IMR-90 (cell line): ENCODE results near the gene CCNDBP1. TPM values are rescaled to one million over a fixed set of nuclear protein-coding genes. Genes with fewer than 3 reads are reported as not detected.

ENCODE experiments used
- ATAC-seq: fragments of 200-7000 bp; cut with Tn5 transposase; 2 replicates; pipeline ENCODE4 v1.9.1; 2020; ENCODE audit warnings: low read depth, mild to moderate bottlenecking, moderate library complexity
- BruUV-seq: library from RNA; stranded (reverse); fragments of 400-500 nt; replicated peaks from 2 replicates; lab custom pipeline; 2021; lab: Mats Ljungman, UMichigan
- CTCF ChIA-PET: fragments of 300-600 bp; formaldehyde crosslinking; extraction: SDS; loops from one replicate; lab custom pipeline; 2021; ENCODE audit warnings: antibody characterized with exemption; lab: Yijun Ruan, JAX
- POLR2A ChIA-PET: fragments of 300-600 bp; sonication (Branson Sonifier 250); formaldehyde crosslinking; loops from one replicate; lab custom pipeline; 2022; ENCODE audit warnings: antibody characterized with exemption; ENCODE audit not compliant: unreplicated experiment; lab: Charles Lee
- DNase-seq: peaks from one replicate; pipeline ENCODE4 v3.0.0; 2013
- H2AFZ ChIP-seq: replicated peaks from 2 replicates; pipeline ENCODE3; 2013; ENCODE audit warnings: low read length, mild to moderate bottlenecking; ENCODE audit not compliant: poor library complexity
- H2AK5ac ChIP-seq: 2 replicates; pipeline ENCODE4 v1.6.1; 2013; ENCODE audit warnings: low read depth, low read length, inconsistent platforms
- H2AK9ac ChIP-seq: replicated peaks from 2 replicates; pipeline ENCODE3; 2013; ENCODE audit warnings: mild to moderate bottlenecking, low read depth, low read length, moderate library complexity; ENCODE audit not compliant: poor library complexity
- H2BK120ac ChIP-seq: 2 replicates; pipeline ENCODE4 v1.6.1; 2013; ENCODE audit warnings: low read depth, low read length, inconsistent platforms
- H2BK15ac ChIP-seq: 3 replicates; pipeline ENCODE4 v1.6.1; 2013; ENCODE audit warnings: low read depth, low read length, inconsistent platforms
- H2BK20ac ChIP-seq: 2 replicates; pipeline ENCODE4 v1.6.1; 2013; ENCODE audit warnings: low read depth, mild to moderate bottlenecking, inconsistent platforms, low read length, moderate library complexity
- H2BK5ac ChIP-seq: 2 replicates; pipeline ENCODE4 v1.6.1; 2013; ENCODE audit warnings: mild to moderate bottlenecking, low read depth, low read length, inconsistent platforms; ENCODE audit not compliant: poor library complexity, severe bottlenecking
- H3K14ac ChIP-seq: replicated peaks from 2 replicates; pipeline ENCODE4 v1.6.1; 2013; ENCODE audit warnings: low read depth, low read length, inconsistent platforms
- H3K18ac ChIP-seq: 2 replicates; pipeline ENCODE4 v1.6.1; 2013; ENCODE audit warnings: low read depth, low read length, control low read depth
- H3K23ac ChIP-seq: 2 replicates; pipeline ENCODE4 v1.6.1; 2013; ENCODE audit warnings: low read depth, low read length, inconsistent platforms
- H3K27ac ChIP-seq: 2 replicates; pipeline ENCODE4 v1.5.1; 2013; ENCODE audit warnings: mild to moderate bottlenecking, control low read depth, low read length; ENCODE audit not compliant: insufficient read depth
- H3K27me3 ChIP-seq: 2 replicates; pipeline ENCODE4 v1.6.1; 2013; ENCODE audit warnings: low read length; ENCODE audit not compliant: control insufficient read depth, insufficient read depth
- H3K36me3 ChIP-seq: 2 replicates; pipeline ENCODE4 v1.6.1; 2013; ENCODE audit warnings: low read length, mixed read lengths; ENCODE audit not compliant: control insufficient read depth, insufficient read depth
- H3K4ac ChIP-seq: 2 replicates; pipeline ENCODE4 v1.6.1; 2013; ENCODE audit warnings: low read depth, low read length, inconsistent platforms
- H3K4me1 ChIP-seq: 2 replicates; pipeline ENCODE4 v1.6.1; 2013; ENCODE audit warnings: low read length, mixed read lengths; ENCODE audit not compliant: control insufficient read depth, insufficient read depth
- H3K4me2 ChIP-seq: 2 replicates; pipeline ENCODE4 v1.6.1; 2013; ENCODE audit warnings: low read depth, mild to moderate bottlenecking, control low read depth, low read length, moderate library complexity
- H3K4me3 ChIP-seq: 2 replicates; pipeline ENCODE4 v1.5.1; 2013; ENCODE audit warnings: low read depth, mild to moderate bottlenecking, control low read depth, low read length, moderate library complexity; ENCODE audit not compliant: insufficient read depth
- H3K56ac ChIP-seq: 2 replicates; pipeline ENCODE4 v1.6.1; 2013; ENCODE audit warnings: low read length, inconsistent platforms; ENCODE audit not compliant: insufficient read depth; ENCODE audit errors: extremely low read depth
- H3K79me1 ChIP-seq, 2 experiments: 2 replicates each; pipeline ENCODE4 v1.6.1; 2013; ENCODE audit warnings: low read length in 2 of 2, inconsistent platforms in 1 of 2, low read depth in 1 of 2
- H3K9ac ChIP-seq: 2 replicates; pipeline ENCODE4 v1.6.1; 2013; ENCODE audit warnings: low read depth, low read length, control low read depth
- H3K9me1 ChIP-seq: 2 replicates; pipeline ENCODE4 v1.6.1; 2013; ENCODE audit warnings: low read length, inconsistent platforms; ENCODE audit not compliant: insufficient read depth
- H3K9me3 ChIP-seq: 2 replicates; pipeline ENCODE4 v1.6.1; 2013; ENCODE audit warnings: low read length; ENCODE audit not compliant: control insufficient read depth, insufficient read depth
- H4K20me1 ChIP-seq: 2 replicates; pipeline ENCODE4 v1.6.1; 2013; ENCODE audit warnings: low read length, inconsistent platforms; ENCODE audit not compliant: insufficient read depth
- H4K5ac ChIP-seq: 2 replicates; pipeline ENCODE4 v1.6.1; 2013; ENCODE audit warnings: mild to moderate bottlenecking, low read depth, low read length, control low read depth
- H4K8ac ChIP-seq, 2 experiments: 2 replicates each; pipeline ENCODE4 v1.6.1; 2013; ENCODE audit warnings: low read depth in 2 of 2, low read length in 2 of 2, control low read depth in 1 of 2, inconsistent platforms in 1 of 2
- H4K91ac ChIP-seq: 2 replicates; pipeline ENCODE4 v1.6.1; 2013; ENCODE audit warnings: low read depth, low read length, inconsistent platforms; ENCODE audit not compliant: insufficient read depth
- BHLHE40 ChIP-seq: fragments of 150-350 bp; IDR thresholded peaks from 2 replicates; pipeline ENCODE4 v1.6.1; 2016; ENCODE audit warnings: mild to moderate bottlenecking, low read depth, low read length
- CEBPB ChIP-seq: IDR thresholded peaks from 2 replicates; pipeline ENCODE4 v1.6.1; 2012; ENCODE audit warnings: low read depth, low read length, improper control_type of control experiment
- CHD1 ChIP-seq: IDR thresholded peaks from 2 replicates; pipeline ENCODE4 v1.6.1; 2012; ENCODE audit warnings: low read depth, low read length, improper control_type of control experiment
- CTCF ChIP-seq: conservative IDR thresholded peaks from 2 replicates; pipeline ENCODE4 v1.5.1; 2012; ENCODE audit warnings: mild to moderate bottlenecking, low read depth, low read length, improper control_type of control experiment
- MAZ ChIP-seq: IDR thresholded peaks from 2 replicates; pipeline ENCODE4 v1.6.1; 2012; ENCODE audit warnings: low read depth, mild to moderate bottlenecking, low read length, improper control_type of control experiment, moderate library complexity, borderline replicate concordance
- MXI1 ChIP-seq: IDR thresholded peaks from 2 replicates; pipeline ENCODE4 v1.6.1; 2012; ENCODE audit warnings: low read depth, mild to moderate bottlenecking, low read length, moderate library complexity, borderline replicate concordance
- RAD21 ChIP-seq: IDR thresholded peaks from 2 replicates; pipeline ENCODE4 v1.6.1; 2012; ENCODE audit warnings: low read length, improper control_type of control experiment
- RCOR1 ChIP-seq: IDR thresholded peaks from 2 replicates; pipeline ENCODE4 v1.6.1; 2012; ENCODE audit warnings: mild to moderate bottlenecking, low read length, improper control_type of control experiment; ENCODE audit not compliant: insufficient replicate concordance
- RFX5 ChIP-seq: IDR thresholded peaks from 2 replicates; pipeline ENCODE4 v1.8.0; 2012; ENCODE audit warnings: low read depth, mild to moderate bottlenecking, low read length, moderate library complexity
- WGBS, 2 experiments: methylation state at CpG; one replicate each; pipeline versions ENCODE4 v1.1.5 to v1.1.7; 2013; ENCODE audit warnings: missing lambda C conversion rate in 2 of 2; ENCODE audit not compliant: insufficient read length in 1 of 2; ENCODE audit errors: extremely low coverage in 2 of 2; 5-methylcytosine and 5-hydroxymethylcytosine counted together
- dilution Hi-C: fragments of 300-500 bp; cut with HindIII; formaldehyde crosslinking; loops from one replicate; pipeline ENCODE4 v1.14.3; 2018; ENCODE audit warnings: low sequenced_read_pairs; ENCODE audit not compliant: unreplicated experiment
- in situ Hi-C: fragments of 300-500 bp; cut with MboI; formaldehyde crosslinking; loops from 3 replicates; pipeline ENCODE4 v1.14.3; 2019; ENCODE audit warnings: low sequenced_read_pairs, inconsistent platforms, mixed read lengths
- intact Hi-C: fragments of 100-400 bp; cut with micrococcal nuclease; formaldehyde crosslinking; loops from 2 replicates; pipeline ENCODE4 v1.10.0; 2022
- polyA plus RNA-seq, 3 experiments: library from polyadenylated mRNA; depleted of rRNA; stranded (reverse); fragments of >200 nt; gene quantifications; 2 replicates each; pipeline ENCODE4 v1.2.3, GENCODE V29; 2012; ENCODE audit warnings: low replicate concordance in 1 of 3
- total RNA-seq: library from RNA; depleted of rRNA; stranded (reverse); fragments of >200 nt; gene quantifications from 2 replicates; pipeline ENCODE4 v1.2.3, GENCODE V29; 2012

CCNDBP1 gene
- total and polyA plus RNA-seq, 2 of the 4 experiments (the other 2 are of a cell fraction), result 34.9 to 40.3 TPM

- Histone ChIP-seq H3K9me3 (no peaks in the 10 kb centered on the region), H3K27me3 (no peaks in the 10 kb centered on the region), H3K79me1 (peaks cover 0 to 5% of the 10 kb centered on the region in 2 experiments; a peak in 3 of 4 replicates), H2BK15ac (0 out of 3 replicates have a peak overlapping the region, but pooled peaks have one; percentile 13), H3K4me2 (no peak overlapping the region), H4K8ac (no peak overlapping the region), H2AK5ac (no peak overlapping the region), H2AK9ac (no peak overlapping the region), H3K14ac (no peak overlapping the region; the same call in 1 of the 2 replicates), H3K36me3 (peaks cover 8% of the 10 kb centered on the region), H3K9ac (no peak overlapping the region), H3K4me3 (no peak overlapping the region), H4K91ac (no peak overlapping the region; the same call in 1 of the 2 replicates), H2BK20ac (no peak overlapping the region), H3K56ac (no peak overlapping the region), H3K27ac (no peak overlapping the region), H3K4me1 (peaks cover 2% of the 10 kb centered on the region; the same call in 1 of the 2 replicates), H3K4ac (no peak overlapping the region), H2BK120ac (peak overlapping the region; percentile 54; the same call in 1 of the 2 replicates), H3K23ac (no peak overlapping the region), H3K18ac (no peak overlapping the region), H2BK5ac (no peak overlapping the region), H2AFZ (no peak overlapping the region), H4K20me1 (no peaks in the 10 kb centered on the region), H4K5ac (no peak overlapping the region; the same call in 1 of the 2 replicates), H3K9me1 (peaks cover 2% of the 10 kb centered on the region)
- dilution Hi-C loops, result no loop called here
- intact Hi-C loops, result no loop called here
- DNase-seq, result no peak
- POLR2A ChIA-PET, result no interaction called here
- CTCF ChIA-PET, result interaction anchor here (0.5 to 1.2 kb wide), 2 partner anchors 8 to 592 kb away, joined by 3 read pairs; no protein-coding TSS in a partner anchor
- no peak for ATAC-seq
- no TSS peak for BruUV-seq
- TF ChIP-seq MXI1, result no peak
- TF ChIP-seq CTCF, result no peak
- no peak for TF ChIP-seq CHD1
- TF ChIP-seq RCOR1, result no peak
- no peak for TF ChIP-seq BHLHE40
- no peak for TF ChIP-seq CEBPB
- no peak for TF ChIP-seq RFX5
- TF ChIP-seq MAZ, result no peak
- no peak for TF ChIP-seq RAD21
- in situ Hi-C loops, result no loop called here
- no CpG with 5 or more reads among the region's 2 CpGs for WGBS, 2 experiments
These were observed 33.5 kb upstream of the CCNDBP1 start for GRCh38 chr15:43151688-43152087.
